HG03575 (cell line): ENCODE measurements around the gene CEP72.
"Not testable (repeated sequence)": the region's sequence is repeated elsewhere in the genome, so short reads cannot be mapped to it uniquely, and the experiment has no call there.

Experiments used
- ATAC-seq: cut with Tn5 transposase; IDR thresholded peaks from one replicate; pipeline ENCODE4 v1.9.1; 2021; ENCODE audit not compliant: unreplicated experiment, insufficient number of reproducible peaks, low FRiP score; ENCODE audit errors: extremely low read depth

The CEP72 gene, protein sequence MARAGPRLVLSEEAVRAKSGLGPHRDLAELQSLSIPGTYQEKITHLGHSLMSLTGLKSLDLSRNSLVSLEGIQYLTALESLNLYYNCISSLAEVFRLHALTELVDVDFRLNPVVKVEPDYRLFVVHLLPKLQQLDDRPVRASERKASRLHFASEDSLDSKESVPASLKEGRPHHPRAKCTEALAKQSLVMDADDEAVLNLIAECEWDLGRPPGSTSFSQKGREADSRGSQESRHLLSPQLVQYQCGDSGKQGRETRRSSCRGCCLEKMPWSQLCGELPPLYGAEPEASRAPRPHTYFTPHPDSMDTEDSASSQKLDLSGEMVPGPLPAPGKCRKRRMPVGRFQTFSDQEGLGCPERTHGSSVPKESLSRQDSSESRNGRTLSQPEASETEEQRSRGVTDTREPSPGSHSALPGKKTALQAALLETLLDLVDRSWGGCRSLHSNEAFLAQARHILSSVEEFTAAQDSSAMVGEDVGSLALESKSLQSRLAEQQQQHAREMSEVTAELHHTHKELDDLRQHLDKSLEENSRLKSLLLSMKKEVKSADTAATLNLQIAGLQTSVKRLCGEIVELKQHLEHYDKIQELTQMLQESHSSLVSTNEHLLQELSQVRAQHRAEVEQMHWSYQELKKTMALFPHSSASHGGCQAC

DNA sequence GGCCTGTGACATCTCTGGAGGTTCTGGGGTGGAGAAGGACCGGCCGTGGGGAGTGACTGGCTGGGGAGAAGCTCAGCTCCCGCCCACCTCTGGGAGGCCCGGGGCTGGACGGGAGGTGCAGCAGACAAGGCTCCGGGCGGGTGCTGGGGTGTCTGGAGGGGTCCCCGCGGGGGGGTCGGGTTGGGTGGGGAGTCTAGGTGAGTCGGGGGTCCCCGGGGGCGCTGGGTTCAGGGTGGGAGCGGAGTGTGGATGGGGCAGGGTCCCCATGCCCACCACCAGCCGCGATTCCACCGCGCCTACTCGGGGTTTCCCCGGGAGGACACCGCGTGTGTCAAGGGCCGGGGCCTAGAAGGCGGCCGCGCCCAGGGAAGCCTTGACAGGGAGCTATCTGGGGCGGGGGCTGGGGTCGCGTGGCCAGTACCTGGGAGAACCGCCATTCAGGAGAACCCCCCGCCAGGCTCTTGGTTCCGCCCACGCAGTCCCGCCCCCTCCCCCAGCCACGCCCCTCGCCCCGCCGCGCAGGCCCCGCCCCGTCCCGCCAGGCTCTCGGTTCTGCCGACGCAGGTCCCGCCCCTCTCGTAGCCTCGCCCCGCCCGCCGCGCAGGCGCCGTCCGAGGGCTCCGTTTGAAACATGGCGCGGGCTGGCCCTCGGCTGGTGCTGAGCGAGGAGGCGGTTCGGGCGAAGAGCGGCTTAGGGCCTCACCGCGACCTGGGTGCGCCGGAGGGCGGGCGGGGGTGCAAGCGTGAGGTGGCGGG lies at the start of gene CEP72:
Gene CEP72 (plus strand): TSS at position 610 of the 756 bp plus-strand sequence. CDS start 22 bp downstream, at position 632.
- ATAC-seq: no peak

DNA sequence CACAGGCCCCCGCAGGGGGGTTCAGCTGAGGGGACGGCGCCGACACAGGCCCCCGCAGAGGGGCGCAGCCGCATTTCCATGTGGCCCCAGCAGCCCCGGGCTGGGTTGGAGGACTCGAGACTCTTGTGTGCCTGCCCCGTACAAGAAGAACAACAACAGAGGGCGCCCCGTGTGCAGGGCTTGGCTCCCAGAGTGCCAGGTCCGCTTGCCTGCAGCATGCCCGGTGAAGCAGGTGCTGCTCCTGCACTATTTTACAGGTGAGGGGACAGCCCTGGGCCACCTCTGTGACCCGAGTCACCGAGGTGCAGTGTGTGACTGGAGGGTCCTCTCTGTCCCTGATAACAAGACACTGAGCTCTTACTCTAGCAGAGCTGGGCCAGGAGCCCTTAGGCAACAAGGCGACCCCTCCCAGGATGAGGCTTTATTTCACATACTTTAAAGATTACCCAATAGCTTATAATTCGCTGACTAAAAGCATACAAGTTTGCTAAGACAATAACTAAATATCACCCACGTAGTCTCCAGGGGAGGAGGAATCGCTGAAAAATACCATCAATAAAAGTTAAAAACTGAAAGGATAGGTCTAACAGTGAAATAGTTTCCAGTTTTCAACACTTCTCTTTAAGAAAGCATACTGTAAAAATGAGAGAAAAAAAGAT lies 46.2 kb upstream of the CEP72 start:
- no peak for ATAC-seq

DNA sequence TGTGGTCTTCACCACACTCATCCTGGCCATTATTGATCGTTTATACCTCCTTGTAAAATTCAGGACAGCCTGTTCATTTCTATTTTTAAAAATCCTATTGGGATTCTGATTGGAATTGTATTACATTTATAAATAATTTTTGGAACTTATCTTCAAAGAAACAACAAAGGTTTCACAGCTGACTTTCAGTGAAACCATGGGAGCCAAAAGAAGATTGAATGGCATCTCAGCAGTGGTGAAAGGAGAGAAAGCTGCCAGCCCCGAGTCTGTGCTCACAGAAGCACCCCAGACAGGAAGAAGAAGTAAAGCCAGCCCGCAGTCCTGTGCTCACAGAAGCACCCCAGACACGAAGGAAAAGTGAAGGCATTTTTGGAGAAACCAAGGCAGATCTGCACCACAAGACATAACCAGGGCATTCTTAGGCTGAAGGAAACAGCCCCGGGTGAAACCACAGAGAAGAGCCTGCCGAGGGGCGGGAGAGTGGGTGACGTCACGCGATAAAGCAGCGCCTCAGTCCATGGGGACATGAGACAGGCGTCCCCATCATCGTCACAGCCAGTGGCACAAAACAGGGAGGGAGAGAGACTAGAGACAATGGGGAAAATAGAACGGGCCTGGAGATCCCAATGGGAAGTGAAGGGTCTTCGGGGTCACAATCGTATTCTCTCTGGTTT lies 45.4 kb upstream of the CEP72 start:
- ATAC-seq: no peak

DNA sequence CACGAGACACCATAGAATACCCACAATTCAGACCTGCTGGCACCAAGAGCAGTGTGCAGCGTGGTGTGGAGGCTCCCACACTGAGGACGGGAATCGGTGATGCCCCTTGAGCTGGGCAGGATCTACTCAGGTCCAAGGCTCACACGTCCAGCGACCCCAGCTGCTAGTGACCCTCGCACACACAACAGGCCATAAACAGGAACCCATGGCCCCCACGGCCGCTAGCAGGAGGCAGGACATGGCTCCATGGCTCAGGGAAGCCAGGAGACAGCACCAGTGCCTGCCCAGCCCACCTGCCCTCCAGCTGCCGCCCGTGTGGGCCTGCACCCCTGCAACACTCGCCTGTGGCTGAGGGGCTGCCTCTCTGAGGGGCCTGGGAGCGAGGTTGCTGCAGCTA lies 44.5 kb upstream of the CEP72 start:
- ATAC-seq: no peak

DNA sequence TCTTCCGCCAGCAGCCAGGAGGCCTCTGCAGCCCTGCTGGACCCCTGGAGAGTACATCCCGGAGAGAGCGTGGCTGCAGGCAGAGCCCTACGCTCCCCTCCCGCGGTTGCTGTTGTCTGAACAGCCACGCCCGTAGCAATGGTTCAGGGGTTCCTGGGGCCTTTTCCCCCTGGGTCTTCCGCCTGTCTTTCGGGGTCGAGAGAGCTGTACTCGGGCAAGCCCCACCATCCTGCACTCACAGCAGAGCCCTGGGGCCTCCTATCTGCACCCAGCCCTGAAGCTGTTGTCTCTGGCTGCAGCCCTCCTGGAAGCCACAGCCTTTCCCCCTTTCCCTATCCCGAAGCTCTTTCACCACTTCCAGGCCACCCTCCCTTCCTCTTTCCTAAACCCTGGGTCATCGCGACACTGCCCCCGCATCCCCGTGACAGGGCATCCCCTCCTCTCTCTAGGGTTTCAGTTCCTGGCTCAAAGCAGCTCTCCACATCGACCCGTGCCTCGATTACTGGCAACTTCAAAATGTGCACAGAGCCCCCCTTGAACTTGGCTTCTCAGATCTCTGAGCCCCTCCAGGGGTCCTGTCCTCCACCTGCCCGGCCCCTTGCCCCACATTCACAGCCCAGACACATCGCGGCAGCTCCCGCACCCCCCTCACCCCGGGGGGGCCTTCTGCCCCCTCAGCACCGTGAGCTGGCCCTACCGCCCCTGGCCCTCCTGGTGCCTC lies 43.9 kb upstream of the CEP72 start:
- ATAC-seq: no peak

DNA sequence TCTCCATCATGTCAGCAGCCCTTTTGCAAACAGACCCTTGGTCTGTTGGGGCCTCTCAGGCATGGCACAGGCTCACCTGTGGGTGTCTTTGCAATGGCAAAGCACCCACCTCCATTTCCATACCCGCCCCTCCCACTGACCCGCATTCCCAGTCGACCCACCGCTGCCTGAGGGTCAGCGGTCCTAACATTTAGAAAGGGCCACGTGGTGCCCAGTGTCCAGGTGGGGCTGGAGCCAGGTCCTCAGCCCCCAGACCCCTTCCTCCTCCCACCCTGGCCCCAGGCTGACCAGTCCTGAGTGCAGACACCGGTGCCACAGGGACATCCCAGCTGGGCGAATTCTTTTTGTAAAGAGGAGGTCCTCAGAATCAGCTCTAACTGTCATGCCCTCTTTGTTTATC lies 43.3 kb upstream of the CEP72 start:
- no peak for ATAC-seq

DNA sequence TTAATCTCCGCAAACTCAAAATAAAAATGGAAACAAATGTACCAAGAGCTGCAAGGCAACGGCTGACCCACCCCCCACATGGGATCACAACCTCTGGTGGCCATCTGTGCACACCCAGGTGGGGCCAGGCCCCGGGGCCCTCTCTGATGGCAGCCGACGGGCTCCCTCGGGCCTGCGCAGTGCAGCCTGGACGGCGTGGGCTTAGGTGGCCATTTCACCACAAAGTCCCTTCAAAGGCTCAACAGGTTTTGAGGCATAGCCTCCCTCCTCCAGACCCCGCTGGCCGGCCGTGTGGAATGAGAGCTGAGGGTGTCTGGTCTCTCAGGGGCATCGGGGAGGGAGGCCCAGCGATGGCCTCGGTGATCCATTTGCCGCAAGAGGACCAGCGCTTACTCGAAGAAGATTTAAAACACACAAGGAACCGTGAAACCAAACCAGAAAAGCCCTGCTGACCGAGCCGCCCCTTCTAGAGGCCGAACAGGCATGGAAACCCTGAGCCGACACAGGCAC lies 42.7 kb upstream of the CEP72 start:
- no peak for ATAC-seq

DNA sequence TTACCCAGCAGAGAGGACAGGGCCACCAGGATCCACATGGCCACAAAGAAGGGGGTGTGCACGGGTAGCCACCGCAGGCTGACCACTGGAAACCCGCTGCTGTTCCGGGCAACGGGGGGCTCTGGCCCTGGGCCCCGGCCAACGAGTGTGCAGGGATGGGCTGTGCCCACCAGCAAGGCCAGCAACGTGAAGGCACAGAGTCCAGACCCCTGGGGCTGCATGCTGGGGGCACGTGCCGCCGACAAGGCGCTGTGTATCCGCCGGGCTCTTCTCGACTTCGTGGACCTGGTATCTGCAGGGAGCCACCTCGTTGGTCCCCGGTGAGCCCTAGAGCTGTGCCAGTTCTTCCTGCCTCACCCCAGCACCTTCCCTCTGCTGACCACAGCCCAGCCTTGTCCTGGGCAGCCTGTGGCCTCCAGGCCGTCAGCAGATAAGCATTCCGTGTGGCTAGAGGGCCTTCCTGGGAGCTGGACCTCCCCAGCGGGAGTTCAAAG lies 42.2 kb upstream of the CEP72 start:
- no peak for ATAC-seq

DNA sequence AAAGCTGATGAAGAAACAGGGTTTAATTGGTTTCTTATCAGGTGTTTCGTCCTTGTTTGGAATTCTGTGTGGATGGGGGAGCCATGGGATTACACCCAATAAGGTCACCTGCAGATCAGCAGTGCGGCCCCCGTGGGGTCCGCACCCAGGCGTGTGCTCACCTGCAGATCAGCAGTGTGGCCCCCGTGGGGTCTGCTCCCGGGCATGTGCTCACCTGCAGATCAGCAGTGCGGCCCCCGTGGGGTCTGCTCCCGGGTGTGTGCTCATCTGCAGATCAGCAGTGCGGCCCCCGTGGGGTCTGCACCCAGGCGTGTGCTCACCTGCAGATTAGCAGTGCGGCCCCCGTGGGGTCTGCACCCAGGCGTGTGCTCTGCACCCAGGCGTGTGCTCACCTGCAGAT lies 41.7 kb upstream of the CEP72 start:
- no peak for ATAC-seq

DNA sequence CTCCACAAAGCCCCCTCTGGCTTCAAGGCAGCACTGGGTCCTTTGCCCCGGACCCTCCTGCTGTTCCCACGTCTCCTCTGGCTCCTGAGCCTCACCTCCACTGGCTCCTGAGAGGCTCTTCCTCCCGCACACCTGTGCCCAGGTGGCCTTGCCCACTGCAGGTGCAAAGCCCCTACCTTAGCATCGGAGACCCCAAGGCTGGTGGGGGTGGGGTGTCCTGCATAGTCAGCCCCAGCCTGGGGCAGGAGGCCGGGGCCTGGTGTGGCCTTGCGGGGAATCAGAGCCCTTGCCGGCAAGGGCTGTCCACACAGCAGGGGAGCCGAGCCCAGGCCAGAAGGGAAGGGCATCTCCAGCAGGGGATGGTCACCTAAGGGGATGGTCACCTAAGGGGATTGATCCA lies 41.3 kb upstream of the CEP72 start:
- no peak for ATAC-seq

DNA sequence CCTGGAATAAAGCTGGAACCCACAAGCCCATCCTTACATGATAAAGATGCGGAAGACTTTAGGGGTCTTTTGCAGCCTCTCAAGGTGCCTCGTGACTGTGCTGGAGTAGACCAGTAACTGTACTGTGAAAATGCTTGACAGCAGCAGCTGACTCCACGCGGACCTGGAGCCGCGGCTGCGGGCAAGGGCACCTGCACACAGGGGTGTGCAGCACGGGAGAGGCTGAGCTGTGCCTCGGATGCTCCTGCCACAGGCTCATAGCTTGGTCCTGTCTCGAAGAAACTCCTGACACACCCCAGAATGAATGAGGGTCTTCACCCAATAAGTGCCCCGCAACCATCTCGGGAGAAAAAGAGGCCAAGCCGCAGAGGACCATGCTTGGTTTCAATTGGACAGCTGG lies 40.3 kb upstream of the CEP72 start:
- ATAC-seq: no peak

DNA sequence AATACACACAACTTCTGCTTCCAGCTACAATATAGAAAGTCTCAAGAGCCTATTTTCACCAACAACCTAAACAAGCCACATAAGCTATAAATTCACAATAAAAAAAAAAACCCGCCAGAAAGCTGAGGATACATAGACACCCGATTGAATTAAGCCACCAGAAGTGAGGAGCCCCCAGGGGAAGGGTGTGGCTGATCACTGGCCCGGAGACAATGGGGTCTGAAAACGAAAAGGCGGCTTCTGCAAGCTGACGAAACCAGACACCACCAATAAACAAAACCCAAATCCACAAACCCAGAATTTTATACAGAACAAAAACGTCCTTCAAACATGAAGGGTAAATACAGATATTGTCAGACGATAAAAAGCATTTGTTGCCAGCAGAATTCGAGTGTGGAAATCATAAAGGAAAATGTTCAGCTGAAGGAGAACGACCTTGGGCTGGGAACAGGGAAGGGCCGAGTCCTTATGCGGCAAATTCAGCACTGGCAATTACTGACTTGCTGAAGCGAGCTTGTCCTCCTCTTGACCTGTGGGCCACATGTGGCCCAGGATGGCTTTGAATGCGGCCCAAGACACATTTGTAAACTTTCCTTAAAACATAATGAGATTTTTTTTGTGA lies 39.6 kb upstream of the CEP72 start:
- ATAC-seq: no peak

DNA sequence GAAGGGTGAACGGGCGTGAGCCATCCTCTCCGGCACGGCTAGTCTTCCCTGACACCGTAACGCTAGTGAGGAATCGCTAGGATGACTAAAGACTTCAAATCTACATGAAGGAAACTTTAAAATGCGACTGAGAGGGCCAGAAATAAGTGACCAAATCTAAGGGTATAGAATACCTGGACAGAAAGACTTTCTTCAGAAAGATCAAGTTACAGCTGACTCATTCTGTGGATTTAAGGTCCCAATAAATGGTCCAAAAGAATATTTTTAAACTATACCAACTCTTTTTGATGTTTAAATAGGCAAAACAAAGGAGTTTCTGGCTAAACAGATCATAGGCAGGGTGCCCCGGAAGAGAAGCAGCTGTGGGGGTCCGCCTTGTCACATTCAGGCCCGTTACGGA lies 38.9 kb upstream of the CEP72 start:
- no peak for ATAC-seq

DNA sequence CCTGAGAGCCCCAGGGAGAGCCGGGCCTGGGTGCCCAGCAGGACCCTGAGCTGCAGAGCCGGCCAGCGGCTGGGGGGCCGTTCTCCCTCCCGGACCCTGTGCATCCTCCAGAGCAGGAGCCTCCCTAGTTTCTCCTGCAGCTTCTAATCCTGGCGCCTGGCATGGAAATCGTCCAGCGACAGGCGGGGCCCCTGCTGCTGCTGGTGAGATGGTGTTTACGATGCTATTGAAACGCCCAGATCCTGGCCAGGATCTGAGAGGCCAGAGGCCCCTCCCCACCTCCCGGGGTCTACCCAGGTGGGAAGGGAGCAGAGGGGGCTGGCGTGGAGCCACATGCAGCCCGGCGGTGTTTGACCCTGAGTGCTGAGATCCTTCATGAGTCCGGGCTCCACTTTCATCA lies 38.2 kb upstream of the CEP72 start:
- no peak for ATAC-seq

DNA sequence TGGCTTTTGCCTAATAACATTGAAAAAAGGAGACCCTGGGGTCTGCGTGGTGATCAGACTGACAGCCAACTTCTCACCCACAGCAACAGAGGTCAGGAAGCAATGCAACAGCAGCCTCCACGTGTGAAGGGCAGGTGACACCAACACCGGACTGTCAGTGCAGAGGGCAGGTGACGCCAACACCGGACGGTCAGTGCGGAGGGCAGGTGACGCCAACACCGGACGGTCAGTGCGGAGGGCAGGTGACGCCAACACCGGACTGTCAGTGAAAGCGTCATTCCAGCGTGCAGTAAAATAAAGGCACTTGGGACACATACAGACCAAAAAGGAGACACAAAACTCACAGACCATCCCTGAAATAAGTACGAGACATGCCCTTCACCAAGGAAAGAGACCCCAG lies 37.2 kb upstream of the CEP72 start:
- no peak for ATAC-seq

DNA sequence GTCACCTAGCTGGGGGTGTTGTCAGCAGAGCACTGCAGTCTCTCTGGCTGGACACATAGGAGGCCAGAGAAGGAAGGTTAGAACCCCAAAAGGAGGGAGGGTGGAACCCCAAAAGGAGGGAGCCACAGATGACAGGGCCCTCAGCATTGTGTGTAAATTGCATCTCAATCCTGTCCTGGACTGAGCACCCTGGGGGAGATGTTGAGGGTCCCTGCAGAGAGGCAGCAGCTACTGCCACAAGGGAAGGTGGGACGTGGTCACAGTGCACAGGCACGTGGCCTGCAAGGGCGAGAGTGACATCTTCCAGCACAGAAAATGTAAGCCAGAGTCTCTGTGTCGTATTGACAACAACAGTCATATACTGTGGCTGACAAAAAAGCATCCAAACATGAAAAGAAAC lies 36.5 kb upstream of the CEP72 start:
- ATAC-seq: no peak

DNA sequence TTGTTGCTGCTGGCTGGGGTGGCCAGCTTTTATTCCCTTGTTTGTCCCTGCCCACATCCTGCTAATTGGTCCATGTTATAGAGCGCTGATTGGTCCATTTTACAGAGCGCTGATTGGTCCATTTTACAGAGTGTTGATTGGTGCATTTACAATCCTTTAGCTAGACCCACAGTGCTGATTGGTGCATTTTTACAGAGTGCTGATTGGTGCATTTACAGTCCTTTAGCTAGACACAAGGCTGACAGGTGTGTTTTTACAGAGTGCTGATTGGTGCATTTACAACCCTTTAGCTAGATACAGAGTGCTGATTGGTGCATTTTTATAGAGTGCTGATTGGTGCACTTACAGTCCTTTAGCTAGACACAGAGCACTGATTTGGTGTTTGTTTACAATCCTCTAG lies 34.9 kb upstream of the CEP72 start:
- ATAC-seq: not testable (repeated sequence)

DNA sequence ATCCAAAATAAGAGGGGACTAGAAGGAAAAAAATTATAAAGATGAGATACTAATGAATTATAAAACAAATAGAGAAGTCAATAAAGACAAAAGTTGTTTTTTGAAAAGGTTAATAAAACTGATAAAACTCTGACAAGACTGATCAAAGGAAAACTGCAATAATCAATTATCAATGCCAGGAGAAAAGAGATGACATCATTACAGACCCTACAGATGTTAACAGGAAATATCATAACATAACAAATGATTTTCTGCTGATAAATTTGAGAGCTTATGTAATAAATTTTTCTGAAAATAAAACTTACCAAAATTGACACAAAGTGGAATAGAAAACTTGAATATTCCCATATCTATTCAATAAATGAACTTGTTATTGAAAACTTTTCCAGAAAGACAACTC lies 34.3 kb upstream of the CEP72 start:
- ATAC-seq: no peak
